Stomach (tissue), 4 donors: ENCODE measurements around the gene FGF23.

ENCODE experiments used
- CTCF ChIP-seq, 7 experiments: fragments of 450-650 bp in 4 of 7; fragments of 200-600 bp in 3 of 7; sonication (generic) in 3 of 7; IDR thresholded peaks; one replicate each; pipeline ENCODE4 v1.5.1; 2016 to 2019; ENCODE audit warnings: antibody characterized with exemption in 7 of 7, control low read depth in 2 of 7, mild to moderate bottlenecking in 1 of 7
- EP300 ChIP-seq: sonication (generic); formaldehyde crosslinking; IDR thresholded peaks from one replicate; pipeline ENCODE4 v1.6.1; 2017; ENCODE audit warnings: antibody characterized with exemption
- POLR2A ChIP-seq, 4 donors: fragments of 450-650 bp; IDR thresholded peaks; one replicate each; pipeline ENCODE4 v1.6.1; 2016; ENCODE audit warnings: antibody characterized with exemption in 4 of 4, control low read depth in 2 of 4, mild to moderate bottlenecking in 1 of 4, moderate library complexity in 1 of 4
- POLR2AphosphoS5 ChIP-seq, 3 donors: sonication (generic); formaldehyde crosslinking; IDR thresholded peaks; one replicate each; pipeline ENCODE4 v1.6.1; 2016; ENCODE audit warnings: antibody characterized with exemption in 3 of 3

DNA sequence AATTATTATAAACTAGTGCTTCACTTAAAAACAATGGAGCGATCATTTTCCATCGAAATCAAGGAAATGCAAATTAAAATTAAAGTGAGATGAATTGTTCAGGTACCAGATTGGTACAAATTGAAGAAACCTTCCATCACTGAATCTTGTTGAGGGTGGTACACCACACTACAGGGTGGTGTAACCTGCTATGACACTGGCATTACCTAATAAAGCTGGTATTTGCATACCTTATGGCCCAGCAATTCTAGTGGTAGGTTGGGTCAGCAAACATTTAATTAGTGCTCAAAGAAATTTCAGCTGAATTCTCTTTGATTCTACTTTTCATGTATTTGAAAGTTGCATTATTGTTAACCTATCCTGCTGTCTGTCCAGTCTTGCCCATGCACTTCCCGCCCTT lies 49.3 kb downstream of the FGF23 start:
- TF ChIP-seq CTCF (IDR thresholded peaks at IDR 0.05): no peak
- TF ChIP-seq POLR2A (IDR thresholded peaks at IDR 0.05): no peak
- no peak for TF ChIP-seq EP300
- no peak for TF ChIP-seq POLR2AphosphoS5 (IDR thresholded peaks at IDR 0.05)
